ENCODE results near the gene NPEPPS.
A peak's percentile ranks its signal among the peaks of the same experiment; 100 is the strongest.

NPEPPS gene

GRCh38 chr17:47628014-47628566 is 97.2 kb downstream of the NPEPPS start:
- no peak for DNase-seq (ENCODE audit: low read depth, low spot score)

DNA sequence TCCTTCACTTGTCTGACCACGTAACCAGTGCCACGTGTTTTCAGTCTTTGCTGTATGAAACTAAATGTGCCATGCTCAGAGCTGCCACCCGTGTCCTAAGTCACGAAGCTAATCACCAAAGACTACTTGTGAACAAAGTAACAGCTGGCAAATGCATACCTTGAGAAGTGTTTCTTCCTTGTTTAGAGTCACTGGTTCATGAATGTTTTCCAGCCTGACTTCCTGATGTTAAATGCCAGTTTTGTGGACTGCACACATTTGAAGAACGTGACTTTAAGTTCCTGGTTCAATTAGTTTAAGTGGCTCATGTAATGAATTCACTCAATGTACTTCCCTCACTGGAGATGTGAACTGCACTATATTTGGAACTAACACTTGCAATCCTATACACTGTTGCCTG is 98.9 kb downstream of the NPEPPS start:
- no peak for DNase-seq (ENCODE audit: low read depth, low spot score)

DNA sequence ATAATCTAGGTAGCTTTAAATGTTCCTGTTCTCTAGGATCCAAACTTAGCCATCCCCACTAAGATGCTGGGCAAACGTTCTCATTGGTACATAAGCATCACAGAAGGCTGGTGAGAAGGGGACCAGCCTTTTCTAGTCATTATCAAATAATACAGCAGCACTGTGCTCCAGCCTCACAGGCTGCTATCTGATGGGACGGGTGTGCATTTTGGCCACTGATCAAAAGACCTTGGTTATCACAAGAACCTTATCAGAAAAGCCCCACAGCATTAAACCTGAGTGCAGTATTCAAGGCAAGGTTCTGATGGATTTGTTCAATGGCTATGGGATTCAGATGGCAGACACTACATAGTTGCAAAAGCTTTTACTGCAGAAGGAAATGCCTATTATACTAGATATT is 99.7 kb downstream of the NPEPPS start:
- no peak for DNase-seq (ENCODE audit: low read depth, low spot score)

DNA sequence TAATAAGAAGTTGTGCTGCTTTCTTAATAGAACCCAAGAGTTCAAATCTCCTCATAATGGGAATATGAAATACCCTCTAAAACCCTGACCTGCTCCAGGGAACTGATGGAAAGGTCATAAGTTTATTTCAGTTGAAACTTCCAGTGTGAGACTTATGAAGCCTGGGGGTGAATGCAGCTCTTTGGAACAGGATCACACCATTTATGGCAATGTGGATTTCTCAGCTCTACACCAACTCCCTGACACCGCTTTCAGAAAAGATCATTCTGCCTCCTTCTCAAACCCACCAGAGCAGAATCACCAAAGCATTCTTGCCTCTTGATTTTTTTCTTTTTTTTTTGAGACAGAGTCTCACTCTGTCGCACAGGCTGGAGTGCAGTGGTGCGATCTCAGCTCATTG is 102.1 kb downstream of the NPEPPS start:
- no peak for DNase-seq (ENCODE audit: low read depth, low spot score)

- no peak for DNase-seq (ENCODE audit: low read depth, low spot score)
These were observed 103.1 kb downstream of the NPEPPS start for GRCh38 chr17:47633996-47634395.

GRCh38 chr17:47634870-47635269 is 104.0 kb downstream of the NPEPPS start:
- no peak for DNase-seq (ENCODE audit: low read depth, low spot score)

- no peak for DNase-seq (ENCODE audit: low read depth, low spot score)
These were observed 104.8 kb downstream of the NPEPPS start for GRCh38 chr17:47635734-47636133.

GRCh38 chr17:47636273-47637030 is 105.5 kb downstream of the NPEPPS start:
- DNase-seq (ENCODE audit: low read depth, low spot score), result no peak

DNA sequence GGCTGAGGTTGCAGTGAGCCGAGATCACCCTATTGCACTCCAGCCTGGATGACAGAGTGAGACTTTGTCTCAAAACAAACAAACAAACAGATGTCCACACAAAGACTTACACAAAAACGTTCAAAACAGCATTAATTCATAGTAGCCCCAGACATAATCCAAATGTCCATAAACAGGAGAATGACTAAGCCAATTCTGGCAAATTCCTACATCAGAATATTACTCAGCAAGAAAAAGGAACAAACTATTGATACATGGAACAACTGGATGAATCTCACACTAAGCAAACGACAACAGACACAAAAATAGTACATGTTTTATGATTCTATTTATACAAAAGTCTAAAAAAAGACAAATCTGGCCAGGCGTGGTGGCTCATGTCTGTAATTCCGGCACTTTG is 108.0 kb downstream of the NPEPPS start:
- no peak for DNase-seq (ENCODE audit: low read depth, low spot score)

DNA sequence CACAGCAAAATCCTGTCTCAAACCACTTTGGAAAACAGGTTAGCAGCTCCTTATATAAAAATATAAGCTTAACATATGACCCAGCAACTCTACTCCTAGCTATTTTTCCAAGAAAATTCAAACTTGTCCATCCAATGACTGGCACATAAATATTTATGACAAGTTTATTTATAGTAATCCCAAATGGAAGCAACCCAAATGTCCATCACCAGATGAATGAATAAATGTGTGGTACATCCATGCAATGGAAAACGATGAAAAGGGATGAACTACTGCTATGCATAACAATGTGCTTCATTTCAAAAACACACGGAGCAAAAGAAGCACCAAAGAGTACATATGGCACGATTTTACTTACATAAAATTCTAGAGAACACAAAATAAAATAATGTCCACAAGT is 109.2 kb downstream of the NPEPPS start:
- no peak for DNase-seq (ENCODE audit: low read depth, low spot score)

DNA sequence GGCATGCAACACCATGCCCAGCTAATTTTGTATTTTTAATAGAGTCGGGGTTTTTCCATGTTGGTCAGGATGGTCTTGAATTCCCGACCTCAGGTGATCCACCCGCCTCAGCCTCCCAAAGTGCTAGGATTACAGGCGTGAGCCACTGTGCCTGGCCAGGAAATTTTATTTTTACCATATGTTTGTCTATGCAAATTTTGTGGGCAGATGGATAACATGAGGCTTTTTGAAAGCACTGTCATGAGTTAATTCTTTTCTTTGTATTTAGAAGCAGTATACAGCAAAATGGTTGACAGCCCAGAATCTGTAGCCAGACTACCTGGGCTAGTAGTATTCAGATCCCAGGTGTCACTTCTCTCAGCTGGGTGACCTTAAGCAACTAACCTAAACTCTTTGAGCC is 110.3 kb downstream of the NPEPPS start:
- DNase-seq (ENCODE audit: low read depth, low spot score), result no peak

DNA sequence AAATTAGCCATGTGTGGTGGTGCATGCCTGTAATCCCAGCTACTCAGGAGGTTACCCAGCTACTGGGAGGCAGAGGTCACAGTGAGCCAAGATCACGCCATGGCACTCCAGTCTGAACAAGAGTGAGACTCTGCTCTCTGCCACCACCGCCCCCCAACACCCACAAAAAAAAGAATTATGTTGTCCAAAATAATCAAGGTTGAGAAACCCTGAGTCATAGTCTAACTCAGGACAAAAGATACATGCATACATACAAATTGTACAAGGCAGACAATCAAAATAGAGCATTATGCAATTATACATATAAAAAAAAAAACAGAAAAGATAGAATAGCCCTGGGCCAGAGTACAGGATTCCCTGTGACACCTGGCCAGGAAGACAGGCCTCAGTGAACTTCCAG is 112.2 kb downstream of the NPEPPS start:
- DNase-seq (ENCODE audit: low read depth, low spot score), result no peak

- no peak for DNase-seq (ENCODE audit: low read depth, low spot score)
These were observed 113.4 kb downstream of the NPEPPS start for GRCh38 chr17:47644324-47644723.

GRCh38 chr17:47649153-47649971 is 118.5 kb downstream of the NPEPPS start, which contains the start of gene KPNB1:
KPNB1 (plus strand) TSS chr17:47649919; CDS start chr17:47650245, 326 bp downstream.
- DNase-seq (ENCODE audit: low read depth, low spot score), result peak; percentile 100

- no peak for DNase-seq (ENCODE audit: low read depth, low spot score)
These were observed 119.1 kb downstream of the NPEPPS start for GRCh38 chr17:47649972-47650524.

DNA sequence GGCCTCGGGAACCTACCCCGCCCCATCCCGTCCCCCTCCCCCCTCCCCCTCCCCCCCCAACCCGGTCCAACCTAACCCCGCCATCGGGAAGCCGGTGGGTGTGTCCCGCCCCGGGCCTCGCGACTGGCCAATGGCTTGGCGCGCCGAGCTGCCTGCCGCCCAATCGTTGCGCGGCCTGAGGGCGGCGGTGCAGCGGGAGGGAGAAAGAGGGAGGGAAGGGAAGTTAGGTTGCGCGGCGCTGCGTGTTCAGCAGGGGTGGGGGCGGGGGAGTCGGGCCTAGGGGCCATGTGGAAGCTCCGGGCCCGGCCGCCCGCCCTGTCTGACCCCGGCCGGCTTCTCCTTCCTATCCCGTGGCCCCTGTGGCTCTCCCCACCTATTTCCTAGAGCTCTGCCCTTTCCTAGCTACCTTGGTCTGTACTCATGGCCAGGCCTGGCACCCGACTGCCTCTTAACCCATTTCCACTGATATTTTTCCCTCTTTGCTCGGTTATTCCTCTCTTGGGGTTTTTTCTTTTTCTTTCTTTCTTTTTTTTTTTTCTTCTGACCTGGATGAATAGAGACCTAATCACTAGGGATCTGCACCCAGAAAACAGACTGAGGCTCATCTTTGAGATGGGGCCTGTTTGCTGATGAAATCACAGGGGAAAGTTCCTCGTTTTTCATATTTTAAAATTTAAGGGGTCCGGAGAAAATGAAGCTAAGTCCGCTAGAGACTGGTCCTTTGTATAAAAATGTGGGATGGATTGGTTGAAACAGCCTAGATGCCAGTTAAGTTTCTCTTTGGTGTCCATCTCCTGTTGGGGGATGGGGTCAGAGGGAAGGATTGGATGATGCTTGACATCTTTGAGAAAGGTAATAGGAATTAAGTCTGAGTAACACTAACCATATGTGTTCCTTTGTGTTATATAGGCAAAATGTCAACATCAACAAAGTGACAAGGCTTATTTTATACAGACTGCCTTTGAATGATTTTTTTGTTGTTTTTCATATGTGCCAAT is 119.9 kb downstream of the NPEPPS start:
- peak; percentile 98 for DNase-seq (ENCODE audit: low read depth, low spot score)

DNA sequence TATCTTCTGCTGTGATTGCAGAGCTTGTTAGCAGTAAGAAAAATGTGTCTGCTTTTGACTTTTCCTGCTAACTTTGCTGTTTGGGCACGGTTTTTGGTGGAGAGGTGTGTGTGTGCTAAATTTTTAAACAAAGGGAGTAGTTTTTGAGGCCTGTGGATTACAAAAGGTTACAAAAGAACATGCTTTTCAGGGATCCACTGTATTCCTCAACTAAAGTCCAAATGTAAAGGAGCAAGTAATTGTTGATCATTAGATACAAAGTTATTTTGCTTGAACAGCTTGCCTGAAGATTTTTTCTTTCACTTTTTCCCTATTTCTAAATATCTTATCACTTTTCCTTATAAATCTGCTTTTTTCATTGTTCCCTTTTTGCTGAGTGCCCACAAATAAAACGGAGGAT is 120.8 kb downstream of the NPEPPS start:
- DNase-seq (ENCODE audit: low read depth, low spot score), result no peak

DNA sequence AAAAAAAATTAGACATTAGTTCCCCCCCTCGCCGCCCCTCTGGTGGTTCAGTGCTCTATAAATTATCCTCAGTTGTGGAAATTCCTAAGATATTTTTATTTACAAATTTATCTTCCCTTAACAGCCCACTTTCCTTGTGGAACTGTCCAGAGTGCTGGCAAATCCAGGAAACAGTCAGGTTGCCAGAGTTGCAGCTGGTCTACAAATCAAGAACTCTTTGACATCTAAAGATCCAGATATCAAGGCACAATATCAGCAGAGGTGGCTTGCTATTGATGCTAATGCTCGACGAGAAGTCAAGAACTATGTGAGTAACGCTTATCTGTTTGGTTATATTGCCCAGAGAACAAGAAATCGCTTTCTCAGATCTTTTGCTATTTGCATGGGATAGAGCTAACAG is 121.7 kb downstream of the NPEPPS start:
- peak; percentile 39 for DNase-seq (ENCODE audit: low read depth, low spot score)

DNA sequence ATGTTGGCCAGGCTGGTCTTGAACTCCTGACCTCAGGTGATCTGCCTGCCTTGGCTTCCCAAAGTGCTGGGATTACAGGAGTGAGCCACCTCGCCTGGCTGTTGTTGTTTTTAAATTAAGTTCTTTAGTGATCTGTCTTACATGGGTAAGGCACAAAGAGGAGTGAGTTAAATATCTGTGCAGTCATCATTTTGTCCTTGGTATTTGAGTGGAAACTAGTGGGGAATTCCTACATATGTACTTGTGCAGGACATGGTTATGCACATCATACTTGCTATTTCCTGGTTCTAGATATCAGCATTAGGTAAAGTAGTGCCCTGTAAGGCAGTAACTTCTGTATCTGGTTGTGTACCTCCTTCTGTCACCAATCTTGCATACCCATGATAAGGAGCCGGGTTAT is 122.5 kb downstream of the NPEPPS start:
- DNase-seq (ENCODE audit: low read depth, low spot score), result no peak

DNA sequence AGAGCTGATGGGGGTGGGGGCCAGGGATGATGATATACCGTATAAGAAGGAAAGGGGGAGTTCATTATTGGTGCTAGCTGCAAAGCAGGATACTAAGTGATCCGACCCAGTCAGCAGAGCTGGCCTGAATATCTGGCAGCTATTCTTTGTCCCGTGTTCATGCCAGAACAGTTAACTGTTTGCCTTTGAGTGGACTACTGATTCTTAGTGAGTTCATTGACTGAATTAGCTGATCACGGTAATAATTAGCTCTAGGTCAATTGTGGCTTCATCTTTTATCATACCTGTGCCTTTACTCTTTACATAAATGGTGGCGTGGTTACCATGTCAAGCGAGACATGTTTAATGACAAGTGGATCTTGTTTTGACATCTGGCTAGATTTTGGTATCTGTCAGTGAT is 124.1 kb downstream of the NPEPPS start:
- peak; percentile 10 for DNase-seq (ENCODE audit: low read depth, low spot score)

GRCh38 chr17:47660064-47660492 is 129.2 kb downstream of the NPEPPS start:
- DNase-seq (ENCODE audit: low read depth, low spot score), result no peak

Measured in astrocyte of the hippocampus (primary cell).